RPMI8226 (cell line): ENCODE results near the gene SMYD3.

Experiments
- DNase-seq: peaks from one replicate; pipeline ENCODE4 v3.0.0-alpha.2; 2015

Gene SMYD3

DNA sequence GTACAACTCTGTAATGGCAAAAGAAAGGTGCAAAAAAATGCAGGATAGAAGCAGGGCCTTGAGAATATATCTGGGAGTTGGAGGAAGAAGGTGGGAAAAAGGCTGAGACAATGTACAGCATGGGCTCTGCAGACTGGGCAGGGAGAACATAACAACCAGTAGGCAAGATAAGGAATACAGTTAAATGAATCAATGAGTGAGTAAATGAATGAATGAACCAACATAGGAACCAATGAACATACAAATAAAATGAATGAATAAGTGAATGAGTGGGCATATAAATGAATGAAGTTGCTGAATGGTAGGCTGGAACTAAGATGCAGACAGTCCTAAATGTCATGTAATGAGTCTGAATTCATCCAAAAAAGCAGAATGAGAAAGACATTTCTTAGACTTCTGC is 370.6 kb downstream of the SMYD3 start:
- no peak for DNase-seq

DNA sequence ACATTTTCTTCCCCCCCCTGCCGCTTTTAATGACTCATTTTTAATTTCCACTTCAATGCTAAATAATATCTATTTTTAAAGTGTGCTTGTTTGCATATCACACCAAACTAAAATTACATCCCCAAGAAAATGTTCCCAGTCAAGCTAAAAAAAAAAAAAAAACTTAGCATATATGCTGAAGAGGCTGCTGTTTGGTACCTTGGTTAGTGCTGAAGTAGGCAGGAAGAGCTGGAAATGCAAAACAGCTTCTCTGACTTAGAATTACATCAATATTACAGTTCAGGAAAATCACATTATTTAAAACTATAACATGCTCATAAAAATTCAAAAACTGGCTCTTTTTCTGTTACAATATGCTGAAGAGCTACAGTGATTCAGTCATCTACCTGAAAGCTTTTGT is 372.3 kb downstream of the SMYD3 start:
- DNase-seq: no peak

DNA sequence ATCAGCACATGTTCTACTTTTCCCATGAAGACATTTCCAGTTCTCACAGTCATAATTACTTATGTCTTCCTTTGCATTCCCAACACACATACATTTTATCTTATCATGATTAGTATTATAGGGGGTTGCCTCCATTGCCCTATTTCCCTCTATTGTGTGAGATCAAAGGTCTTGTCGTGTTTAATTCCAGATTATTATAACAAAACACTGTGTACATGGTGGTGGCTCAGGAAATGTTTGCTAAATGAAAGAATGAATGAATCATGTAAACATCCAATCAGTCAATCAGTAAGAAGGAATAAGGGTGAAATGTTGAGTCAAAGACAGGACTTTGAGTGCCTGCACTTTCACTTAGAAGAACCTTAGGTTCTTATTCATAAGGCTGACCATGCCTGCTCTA is 376.0 kb downstream of the SMYD3 start:
- no peak for DNase-seq

DNA sequence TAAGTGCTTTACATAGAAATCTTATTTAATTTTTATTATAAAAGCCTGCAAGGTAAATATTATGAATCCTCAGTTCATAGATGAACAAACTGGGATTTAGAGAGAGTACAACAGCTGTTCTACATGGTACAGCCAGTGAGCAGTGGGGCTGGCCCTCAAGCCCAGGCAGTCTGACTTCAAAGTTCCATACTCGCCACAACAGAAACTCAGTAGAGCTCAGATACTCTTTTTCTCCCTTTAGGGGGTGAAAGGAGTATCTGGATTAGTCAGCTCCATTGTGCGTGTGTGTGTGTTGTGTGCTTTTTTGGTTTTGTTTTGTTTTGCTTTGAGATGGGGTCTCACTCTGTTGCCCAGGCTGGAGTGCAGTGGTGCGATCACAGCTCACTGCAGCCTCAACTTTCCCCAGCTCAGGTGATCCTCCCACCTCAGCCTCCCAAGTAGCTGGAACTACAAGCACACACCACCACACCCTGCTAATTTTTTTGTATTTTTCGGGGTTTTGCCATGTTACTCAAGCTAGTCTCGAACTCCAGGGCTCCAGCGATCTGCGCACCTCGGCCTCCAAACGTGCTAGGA is 378.5 kb downstream of the SMYD3 start:
- no peak for DNase-seq

DNA sequence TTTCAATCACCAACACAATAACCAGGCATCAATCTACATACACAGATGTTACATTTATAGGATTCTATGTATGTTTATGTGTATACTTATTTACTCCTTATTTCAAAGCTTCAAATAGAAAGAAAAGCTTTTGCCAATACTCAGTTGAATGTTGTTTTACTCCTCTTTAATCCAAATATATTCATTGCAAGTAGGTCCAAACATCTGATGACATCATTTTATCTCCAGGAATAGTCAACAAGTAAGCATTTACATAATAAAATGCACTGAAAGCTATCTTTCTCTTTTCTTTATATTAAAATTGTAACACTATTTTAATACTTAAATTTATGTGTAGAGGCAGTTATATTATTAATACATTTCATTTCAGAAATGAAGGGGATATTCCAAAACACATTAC is 380.5 kb downstream of the SMYD3 start:
- DNase-seq: no peak

DNA sequence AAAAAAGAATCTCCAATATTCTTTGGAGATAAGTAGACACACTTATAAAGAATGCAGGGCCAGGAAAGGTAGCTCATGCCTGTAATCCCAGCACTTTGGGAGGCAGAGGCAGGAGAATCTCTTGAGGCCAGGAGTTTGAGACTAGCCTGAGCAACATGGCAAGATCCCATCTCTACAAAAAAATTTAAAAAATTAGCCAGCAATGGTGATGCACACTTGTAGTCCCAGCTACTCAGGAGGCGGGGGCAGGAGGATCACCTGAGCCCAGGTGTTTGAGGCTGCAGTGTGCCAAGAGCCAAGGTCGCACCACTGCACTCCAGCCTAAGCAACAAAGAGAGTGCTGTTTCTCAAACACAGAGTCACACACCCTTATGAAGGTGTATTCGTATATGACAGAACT is 385.0 kb downstream of the SMYD3 start:
- no peak for DNase-seq

DNA sequence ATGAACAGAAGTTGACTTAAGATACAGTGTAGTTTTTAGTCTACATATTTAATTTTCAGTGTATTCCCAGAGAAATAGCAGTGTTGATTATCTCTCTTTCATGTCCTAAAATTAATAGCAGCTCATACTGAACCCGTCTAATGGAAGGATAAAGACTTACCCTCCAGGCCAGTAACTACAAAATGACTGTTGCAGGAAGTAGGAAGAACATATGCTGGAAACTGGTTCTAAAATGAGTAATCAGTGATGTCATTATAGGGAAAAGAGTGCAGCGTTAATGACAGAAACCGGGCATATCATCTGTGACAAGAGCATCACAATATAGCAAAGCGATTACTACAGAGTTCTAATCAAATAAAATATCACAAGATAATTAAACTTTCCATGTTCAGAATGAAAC is 385.5 kb downstream of the SMYD3 start:
- no peak for DNase-seq

DNA sequence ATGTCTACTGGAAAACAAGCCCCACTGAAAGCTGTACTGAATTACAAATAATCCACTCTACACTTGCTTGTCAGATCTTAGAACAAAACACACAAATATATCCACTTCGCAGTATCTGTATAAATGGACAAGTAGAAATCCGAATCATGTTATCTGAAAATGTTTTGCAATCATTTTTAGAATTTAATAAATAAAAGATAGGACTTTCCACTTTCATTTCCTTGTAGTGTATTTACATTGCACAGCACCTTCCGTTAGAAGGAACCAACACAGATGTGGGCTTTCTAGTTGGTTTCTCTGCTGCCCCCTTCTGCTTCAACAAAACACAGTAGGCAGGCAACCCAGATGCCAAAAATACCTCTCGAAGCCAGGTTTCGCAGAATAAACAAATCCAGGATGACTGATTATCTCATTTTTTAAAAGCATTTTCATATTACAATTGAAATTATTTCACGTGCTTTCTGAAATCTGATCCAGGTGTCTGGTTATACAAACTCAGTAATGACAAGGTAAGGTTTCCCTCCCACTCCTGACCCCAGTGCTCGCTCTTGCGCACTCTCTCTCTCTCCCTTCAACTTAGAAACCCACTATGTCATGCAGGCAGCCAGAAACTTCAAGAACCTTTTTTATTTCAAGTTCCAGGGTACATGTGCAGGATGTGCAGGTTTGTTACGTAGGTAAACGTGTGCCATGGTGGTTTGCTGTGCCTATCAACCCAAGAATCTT is 389.9 kb downstream of the SMYD3 start:
- peak; percentile 70 for DNase-seq

DNA sequence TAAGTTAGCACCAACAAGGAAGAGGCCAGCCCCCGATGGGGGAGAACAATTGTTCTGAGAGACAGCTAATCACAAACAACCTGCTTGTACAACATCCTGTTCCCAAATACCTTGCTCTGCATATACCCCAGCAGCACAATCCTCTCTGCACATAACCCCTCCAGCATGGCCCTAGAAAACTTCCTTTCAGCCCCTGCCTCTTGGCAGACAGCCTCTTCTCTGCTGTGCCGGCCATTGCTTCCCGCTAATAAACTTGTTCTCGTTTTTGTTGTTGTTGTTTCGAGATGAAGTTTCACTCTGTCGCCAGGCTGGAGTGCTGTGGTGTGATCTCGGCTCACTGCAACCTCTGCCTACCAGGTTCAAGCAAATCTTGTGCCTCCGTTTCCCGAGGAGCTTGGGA is 392.7 kb downstream of the SMYD3 start:
- DNase-seq: no peak

DNA sequence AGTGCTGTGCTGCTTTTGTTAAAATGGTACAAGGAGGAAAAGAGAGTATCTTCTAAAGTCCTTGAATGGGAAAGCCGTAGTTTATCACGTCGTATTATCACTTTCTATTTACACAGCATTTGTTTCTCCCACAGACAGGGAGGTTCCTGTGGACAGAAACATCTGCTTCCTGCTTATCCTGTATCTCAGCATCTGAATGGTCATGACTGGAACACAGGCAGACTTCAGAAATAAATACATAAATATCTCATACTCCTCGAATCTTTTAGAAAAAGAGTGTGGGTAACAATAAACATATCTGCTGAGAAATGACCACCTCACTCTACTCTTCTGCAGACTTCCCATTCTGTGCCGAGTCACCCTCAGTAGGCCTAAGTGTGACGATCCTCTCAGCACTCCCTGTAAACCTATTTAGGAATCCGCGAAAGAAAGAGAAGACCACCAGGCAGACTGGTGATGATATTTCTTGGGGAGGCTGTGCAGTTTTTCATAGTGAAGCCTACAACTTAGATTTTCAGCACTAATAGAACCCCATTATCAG is 393.5 kb downstream of the SMYD3 start:
- DNase-seq: no peak

DNA sequence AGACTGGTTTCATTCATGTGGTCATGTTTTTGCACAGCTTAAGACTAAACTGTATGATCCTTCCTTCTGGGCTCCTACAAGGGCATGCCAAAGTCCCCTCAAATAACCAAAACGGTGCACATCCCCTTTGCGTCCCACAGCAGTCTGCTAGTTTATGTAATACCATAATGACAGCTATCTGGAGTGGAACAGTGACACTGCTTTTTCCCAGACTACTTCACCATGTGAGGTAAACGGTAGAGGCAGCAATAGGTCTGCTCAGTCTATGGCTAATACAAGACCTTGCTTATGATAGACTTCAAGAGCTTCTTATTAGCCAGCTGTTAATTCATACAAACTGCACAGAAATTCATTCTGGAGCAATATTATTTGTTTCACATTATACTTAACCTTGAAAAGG is 395.5 kb downstream of the SMYD3 start:
- DNase-seq: no peak

DNA sequence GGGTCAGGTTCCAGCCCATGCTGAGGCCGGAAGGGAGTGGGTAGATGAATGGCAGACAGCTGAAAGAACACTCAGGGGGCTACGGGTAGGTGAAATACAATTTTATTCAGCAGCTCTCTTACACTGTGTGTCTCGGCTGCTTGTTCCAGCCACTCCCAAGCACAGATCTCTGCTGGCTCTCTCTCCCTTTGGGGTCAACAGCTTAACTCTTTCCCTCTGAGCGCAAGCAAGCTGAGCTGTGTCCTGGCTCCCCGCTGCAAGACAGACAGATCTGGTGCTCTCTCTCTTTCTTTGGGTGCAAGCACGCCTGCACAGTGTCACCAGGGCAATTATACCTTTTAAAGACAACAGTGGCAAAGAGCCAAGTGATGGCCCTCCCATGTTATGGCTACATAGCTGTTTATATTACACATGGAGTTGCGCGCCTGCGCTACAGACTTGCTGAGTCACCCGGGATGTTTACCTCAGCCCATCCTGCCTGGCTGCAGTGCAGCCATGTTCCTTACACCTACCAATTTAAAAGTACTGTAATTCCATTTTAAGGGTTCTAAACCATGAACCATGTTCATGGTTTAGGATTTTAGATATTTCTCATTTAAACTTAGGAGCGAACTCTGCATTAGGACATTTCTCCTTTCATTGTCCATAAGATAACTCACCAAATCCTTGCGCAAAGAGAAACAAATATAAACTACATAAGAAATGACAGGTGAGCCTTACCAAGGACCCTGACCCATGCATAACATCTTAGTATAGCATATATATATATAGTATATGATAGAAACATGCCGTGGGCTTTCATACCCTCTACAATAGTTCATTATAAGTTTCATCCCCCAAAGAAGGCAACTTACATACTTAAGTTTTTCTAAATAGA is 396.5 kb downstream of the SMYD3 start:
- DNase-seq: no peak

DNA sequence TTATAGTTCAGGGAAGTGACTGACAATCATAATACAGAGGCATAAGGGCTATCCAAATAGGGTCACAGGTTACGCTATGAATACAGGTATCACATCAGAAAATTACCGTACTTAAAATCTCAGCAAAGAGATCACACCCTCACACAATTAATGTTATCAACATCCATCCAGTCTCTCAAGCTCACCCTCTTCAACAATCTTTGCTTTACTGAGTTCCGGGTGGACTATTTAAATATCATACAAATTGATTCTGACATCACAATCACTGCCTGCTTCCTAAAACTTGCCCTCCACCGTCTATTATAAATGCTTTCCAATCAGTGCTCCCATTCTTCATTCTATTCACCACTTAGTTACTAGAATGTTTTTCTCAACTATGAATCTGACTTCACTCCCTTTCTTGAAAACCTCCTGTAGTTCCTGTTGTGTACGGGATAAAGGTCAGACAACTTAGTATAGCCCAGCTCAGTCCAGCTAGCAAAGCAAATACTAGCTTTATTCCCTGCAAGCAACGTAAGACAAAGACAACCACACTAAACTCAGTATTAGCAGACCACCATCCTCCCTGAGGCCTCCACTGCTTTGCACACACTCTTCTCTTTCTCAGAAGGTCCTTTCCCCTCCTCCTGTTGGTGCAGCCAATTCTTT is 398.7 kb downstream of the SMYD3 start:
- DNase-seq: no peak

DNA sequence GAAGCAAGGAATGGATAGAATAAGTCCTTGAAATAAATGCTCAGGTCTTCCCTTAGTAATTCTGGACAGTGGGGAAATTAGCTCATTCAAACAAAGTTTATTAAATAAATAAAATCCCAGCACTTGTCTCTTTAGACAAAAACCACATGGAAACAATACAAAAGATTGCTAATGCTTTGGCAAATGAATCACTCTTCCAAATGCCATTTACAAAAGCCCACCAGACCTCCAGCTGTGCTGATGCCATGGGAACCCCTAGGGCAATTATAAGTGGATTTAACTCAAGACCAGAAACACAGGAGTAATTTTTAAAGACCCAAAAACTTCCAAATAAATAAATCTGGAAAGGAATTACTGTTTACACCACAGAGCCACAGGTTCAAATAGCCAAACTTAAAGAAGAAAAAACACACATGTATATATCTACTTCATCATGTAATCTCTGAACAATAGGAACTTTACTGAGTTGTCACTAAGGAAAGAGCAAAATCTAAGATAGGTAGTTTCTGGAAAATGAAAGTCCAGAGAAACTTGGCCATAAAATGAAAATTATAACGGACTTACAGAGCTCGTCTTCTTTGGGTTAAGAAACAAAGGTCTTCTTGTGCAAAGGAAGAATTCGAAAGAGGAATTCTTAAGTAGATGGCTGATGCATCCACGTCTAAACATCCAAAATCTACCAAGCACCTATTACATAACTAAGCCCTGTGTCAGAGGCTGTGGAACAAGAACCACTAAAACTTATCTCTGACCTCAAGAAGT is 399.4 kb downstream of the SMYD3 start:
- no peak for DNase-seq

DNA sequence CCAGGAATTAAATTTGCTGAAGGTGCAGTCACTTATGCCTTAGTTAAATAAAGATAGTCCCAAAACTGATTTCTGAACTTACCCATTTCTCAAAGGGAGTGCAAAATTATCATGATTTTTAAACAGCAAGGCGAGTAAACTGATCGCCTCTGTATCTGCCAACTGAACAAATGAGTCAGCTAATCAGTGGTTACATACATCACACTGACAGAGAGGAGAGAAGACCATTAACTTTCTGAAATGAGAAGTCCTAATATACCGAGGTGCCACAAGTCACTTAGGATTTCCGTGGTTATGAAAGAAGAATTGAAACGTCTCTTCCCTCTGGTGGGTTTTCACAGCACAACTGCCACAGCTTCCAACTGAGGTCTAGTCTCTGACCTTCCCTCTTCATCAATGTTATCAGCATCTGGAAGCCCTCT is 400.7 kb downstream of the SMYD3 start:
- DNase-seq: peak; percentile 84

DNA sequence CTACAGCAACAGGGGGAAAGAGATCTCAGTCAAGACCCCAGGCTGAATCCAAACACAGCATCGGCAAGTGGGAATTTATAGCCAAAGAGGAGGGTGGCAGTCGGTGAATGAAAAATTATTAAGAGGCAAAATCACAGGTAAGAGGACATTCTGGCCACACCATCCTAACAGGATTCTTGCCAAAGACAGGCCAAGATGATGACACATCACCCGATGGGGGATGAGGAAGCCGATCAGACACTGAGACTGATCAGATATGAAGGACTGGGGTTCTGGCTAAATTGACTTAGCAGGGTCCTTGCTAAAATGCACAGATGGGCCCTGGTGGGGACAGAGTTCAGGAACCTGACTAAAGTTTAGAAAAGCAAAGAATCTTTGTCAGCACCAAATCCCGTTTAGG is 402.2 kb downstream of the SMYD3 start:
- no peak for DNase-seq

DNA sequence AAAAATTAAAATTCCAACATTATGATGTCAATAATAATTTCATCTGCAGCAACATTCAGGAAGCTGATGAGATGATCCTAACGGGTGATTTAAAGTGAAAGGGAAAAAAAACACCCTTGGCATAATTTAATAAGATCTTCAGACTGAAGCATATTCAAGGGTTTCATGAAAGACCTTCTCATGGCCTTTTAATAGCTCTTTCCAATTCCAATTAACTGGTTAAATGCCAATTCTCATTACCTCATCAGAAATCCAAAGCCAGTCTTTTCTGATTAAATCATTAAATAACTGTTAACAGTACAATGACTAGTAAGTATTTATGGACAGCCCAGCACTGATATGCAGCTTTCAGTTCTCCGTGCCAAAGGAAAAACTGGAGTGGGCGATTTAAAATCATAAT is 407.5 kb downstream of the SMYD3 start:
- no peak for DNase-seq

DNA sequence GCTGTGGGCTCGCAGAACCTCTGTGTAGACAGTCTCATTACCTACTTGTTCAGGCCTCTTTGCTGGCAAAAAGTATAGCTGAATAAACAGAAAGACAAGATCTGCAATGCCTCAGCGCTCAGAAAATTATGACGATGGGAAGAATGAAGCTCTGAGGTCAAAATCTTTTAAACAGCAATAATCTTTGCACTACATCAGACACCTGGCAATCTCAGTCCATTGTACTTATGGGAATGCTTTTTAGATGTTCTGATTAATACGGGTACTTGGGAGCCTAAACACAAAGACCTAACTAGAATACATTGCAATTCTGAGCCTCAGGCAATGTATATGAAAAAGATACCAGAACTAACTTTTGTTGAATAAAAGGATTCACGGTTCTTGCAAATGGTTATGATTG is 410.7 kb downstream of the SMYD3 start:
- DNase-seq: no peak

DNA sequence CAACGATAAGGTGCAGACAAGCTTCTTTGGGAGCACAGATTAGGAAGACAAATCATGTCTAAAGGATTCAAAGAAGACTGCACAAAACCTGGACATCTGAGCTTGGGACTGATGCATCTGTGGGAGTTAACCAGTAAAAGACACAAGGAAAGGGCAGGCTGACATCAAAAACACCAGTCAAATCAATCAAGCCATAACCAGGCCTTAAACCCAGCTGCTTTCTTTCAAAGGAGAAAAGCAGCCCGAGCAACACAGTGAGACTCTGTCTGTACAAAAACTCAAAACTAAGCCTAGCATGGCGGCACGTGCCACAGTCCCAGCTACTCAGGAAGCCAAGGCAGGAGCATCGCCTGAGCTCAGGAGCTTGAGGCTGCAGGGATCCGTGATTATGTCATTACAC is 411.6 kb downstream of the SMYD3 start:
- no peak for DNase-seq

DNA sequence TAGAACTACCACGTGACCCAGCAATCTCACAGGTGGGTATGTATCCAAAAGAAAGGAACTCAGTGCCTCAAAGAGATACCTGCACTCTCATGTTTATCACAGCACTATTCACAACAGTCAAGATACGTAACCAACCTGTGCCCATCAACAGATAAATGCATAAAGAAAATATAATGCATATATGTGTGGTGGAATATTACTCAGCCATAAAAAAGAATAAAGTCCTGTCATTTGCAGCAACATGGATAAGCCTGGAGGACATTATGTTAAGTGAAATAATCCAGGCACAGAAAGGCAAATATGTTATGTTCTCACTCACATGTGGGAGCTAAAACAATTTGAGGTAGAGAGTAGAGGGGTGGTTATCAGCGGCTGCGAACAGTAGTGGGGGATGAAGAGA is 413.8 kb downstream of the SMYD3 start:
- DNase-seq: no peak

DNA sequence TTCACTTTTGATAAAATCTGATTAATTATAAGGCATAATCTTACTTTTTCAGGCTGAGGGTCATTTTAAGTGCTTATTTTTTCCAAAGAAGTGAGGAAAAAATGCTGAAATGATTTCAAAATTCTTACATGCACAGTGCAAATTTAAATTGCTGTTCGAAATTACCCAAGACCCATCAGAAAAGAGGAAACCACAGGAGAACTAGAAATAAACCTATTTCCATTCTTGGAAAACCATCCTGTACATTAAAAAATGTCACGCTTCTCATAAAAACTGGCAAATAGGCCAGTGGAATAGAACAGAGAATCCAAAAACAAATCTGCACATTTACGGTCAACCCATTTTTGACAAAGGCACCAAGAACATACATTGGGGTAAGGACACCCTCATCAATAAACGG is 414.9 kb downstream of the SMYD3 start:
- DNase-seq: no peak

DNA sequence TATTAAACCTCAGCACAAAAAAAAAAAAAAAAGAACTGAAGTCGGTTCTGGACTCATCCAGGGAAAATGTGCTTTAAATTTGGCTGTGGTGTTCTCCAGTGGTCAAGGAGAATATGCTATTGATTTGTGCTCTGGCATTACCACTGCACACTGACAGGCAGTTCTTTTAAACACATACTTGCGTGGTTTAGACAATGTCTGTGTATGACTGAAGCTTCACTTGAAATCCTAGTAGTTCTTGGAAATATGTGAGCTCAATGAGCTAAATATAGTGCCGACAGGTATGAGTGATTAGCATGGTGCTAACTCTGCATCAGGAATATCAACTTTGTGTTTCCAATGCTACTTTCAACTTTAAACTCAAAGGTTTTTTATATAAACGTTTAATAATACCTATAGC is 415.6 kb downstream of the SMYD3 start:
- DNase-seq: no peak

DNA sequence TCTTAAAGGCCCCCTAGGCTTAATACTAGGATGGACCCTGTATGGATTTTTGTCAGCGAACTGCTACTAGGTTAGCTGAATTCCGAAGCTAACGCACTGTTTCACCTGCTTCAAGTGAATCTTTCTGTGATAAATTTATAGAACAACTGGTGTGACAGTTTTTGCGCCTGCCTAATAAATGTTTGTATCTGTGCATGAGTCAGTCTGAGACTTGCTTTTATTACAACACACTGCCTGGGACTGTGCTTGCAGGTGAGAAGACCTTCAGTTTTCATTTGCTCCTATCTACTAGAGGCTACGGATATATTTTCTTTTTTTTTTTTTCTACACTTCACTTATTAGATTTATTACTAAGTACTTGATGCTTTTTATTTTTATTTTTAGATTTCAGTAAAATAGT is 420.9 kb downstream of the SMYD3 start:
- DNase-seq: no peak
